BLaER1 treated with 17β-estradiol and CSF1 and Interleukin-3, amounts not matched to agents 10 nM and 100 nM (cell line): ENCODE measurements around the gene DTNBP1.

Source experiments
- H3K27ac ChIP-seq, 11 experiments: shearing (Covaris generic); formaldehyde crosslinking; 2 replicates each; pipeline ENCODE4 v1.8.1; 2022
- H3K27me3 ChIP-seq, 11 experiments: shearing (Covaris generic); formaldehyde crosslinking; 2 replicates each; pipeline ENCODE4 v1.8.1; 2022
- H3K36me3 ChIP-seq, 11 experiments: shearing (Covaris generic); formaldehyde crosslinking; 2 replicates each; pipeline ENCODE4 v1.8.1; 2022
- H3K4me1 ChIP-seq, 10 experiments: shearing (Covaris generic); formaldehyde crosslinking; 2 replicates each; pipeline ENCODE4 v1.8.1; 2022
- H3K4me2 ChIP-seq, 11 experiments: shearing (Covaris generic); formaldehyde crosslinking; 2 replicates each; pipeline ENCODE4 v1.8.1; 2022
- H3K4me3 ChIP-seq, 10 experiments: shearing (Covaris generic); formaldehyde crosslinking; 2 replicates each; pipeline ENCODE4 v1.8.1; 2022
- H3K9ac ChIP-seq, 11 experiments: shearing (Covaris generic); formaldehyde crosslinking; 2 replicates each; pipeline ENCODE4 v1.8.1; 2022
- H3K9me3 ChIP-seq, 11 experiments: shearing (Covaris generic); formaldehyde crosslinking; replicated peaks in 1 of 11; 2 replicates each; pipeline ENCODE4 v1.8.1; 2022
- H4K20me1 ChIP-seq, 11 experiments: shearing (Covaris generic); formaldehyde crosslinking; 2 replicates each; pipeline ENCODE4 v1.8.1; 2022
- Cebpa-rat ChIP-seq, 11 experiments: shearing (Covaris generic); IDR thresholded peaks; 2 replicates each; pipeline ENCODE4 v1.8.1; 2022

Gene DTNBP1

DNA sequence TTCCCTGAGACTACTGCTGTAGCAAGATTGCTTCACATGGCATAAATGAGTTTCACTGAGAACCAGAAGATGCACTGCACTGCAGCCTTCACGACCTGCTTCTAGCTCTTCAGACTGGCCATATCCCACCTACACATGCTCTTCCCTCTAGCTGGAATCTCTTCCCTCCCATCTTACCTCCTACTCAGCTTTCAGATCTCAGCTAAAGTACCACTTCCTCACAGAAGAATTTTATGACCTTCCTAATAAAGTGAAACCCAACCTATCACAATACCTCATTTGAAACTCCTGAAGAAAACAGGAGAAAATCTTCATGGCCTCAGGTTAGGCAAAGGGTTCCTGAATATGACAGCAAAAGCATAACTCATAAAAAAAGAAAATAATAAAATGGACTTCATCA lies 99.9 kb downstream of the DTNBP1 start:
- H3K27me3 ChIP-seq: no peaks in the 10 kb centered on the region
- H3K4me1 ChIP-seq: peaks cover 6 to 68% (median 36%) of the 10 kb centered on the region in 10 experiments; a peak in 19 of 20 replicates
- H3K9me3 ChIP-seq: peaks cover 0 to 20% (median 11%) of the 10 kb centered on the region in 11 experiments; a peak in 10 of 22 replicates
- H3K4me3 ChIP-seq: no peak overlapping the region
- H4K20me1 ChIP-seq: peaks cover 0 to 29% (median 0%) of the 10 kb centered on the region in 11 experiments; a peak in 8 of 22 replicates
- no peak overlapping the region for H3K9ac ChIP-seq
- no peak overlapping the region for H3K27ac ChIP-seq
- no peak for TF ChIP-seq Cebpa-rat (IDR thresholded peaks at IDR 0.05)
- H3K4me2 ChIP-seq: peak overlapping the region in 3 of 11 experiments; percentile 10 to 40 (median 33); a peak in 6 of 22 replicates
- peaks cover 0 to 23% (median 7%) of the 10 kb centered on the region in 11 experiments; a peak in 7 of 22 replicates for H3K36me3 ChIP-seq

DNA sequence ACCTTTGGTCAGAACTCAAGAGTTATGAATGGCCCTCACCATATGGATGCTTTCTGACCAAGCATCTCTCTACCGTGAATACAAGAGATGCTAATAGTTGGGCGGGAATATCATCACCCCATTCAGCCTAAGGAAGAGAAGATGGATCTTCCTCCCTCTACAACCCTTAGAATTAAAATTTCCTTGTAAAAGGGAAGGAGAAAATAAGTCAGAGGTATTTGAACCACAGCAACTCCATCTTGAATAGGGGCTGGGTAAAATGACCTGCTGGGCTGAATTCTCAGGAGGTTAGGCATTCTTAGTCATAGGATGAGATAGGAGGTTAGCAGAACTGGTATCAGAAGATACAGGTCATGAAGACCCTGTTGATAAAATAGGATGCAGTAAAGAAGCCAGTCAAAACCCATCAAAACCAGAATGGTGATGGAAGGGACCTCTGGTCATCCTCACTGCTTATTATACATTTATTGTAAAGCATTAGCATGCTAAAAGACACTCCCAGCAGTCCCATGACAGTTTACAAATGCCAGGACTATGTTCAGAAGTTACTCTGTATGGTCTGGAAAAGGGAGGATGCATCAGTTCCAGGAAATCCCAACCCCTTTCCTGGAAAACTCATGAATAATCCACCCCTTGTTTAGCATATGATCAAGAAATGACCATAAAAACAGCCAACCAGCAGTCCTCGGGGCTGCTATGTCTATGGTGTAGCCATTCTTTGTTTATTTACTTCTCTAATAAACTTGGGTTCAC lies 101.2 kb downstream of the DTNBP1 start:
- Histone ChIP-seq H3K36me3 (peaks cover 0 to 18% (median 5%) of the 10 kb centered on the region in 11 experiments; a peak in 4 of 22 replicates), H3K27me3 (no peaks in the 10 kb centered on the region), H3K4me1 (peaks cover 9 to 78% (median 40%) of the 10 kb centered on the region in 10 experiments; a peak in 19 of 20 replicates), H3K27ac (no peak overlapping the region), H3K9me3 (peaks cover 0 to 7% (median 4%) of the 10 kb centered on the region in 11 experiments; a peak in 6 of 22 replicates), H3K9ac (no peak overlapping the region), H4K20me1 (peaks cover 0 to 29% (median 0%) of the 10 kb centered on the region in 11 experiments; a peak in 8 of 22 replicates), H3K4me3 (no peak overlapping the region), H3K4me2 (peak overlapping the region in 2 of 11 experiments; percentile 37 to 73; a peak in 4 of 22 replicates)
- TF ChIP-seq Cebpa-rat (IDR thresholded peaks at IDR 0.05): no peak

DNA sequence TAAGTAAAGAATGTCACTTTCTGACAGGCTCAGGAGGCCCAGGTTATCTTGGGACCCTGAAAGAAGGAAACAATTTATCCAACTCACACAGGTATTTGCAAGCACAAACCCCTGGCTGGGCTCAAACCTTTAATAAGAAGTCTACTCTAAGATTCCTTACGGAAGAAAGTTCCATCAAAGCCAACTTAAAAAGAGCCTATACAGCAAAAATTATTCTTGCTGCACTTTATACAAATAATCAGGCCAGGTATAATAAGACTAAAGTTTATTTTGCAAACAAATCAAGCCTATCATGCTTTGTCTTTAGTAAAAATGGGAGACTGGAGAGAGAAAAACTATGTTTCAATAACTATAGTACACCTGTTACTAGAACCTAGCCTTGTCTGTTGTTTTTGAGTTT lies 102.1 kb downstream of the DTNBP1 start:
- H3K27me3 ChIP-seq: no peaks in the 10 kb centered on the region
- TF ChIP-seq Cebpa-rat (IDR thresholded peaks at IDR 0.05): no peak
- H3K36me3 ChIP-seq: peaks cover 0 to 18% (median 0%) of the 10 kb centered on the region in 11 experiments; a peak in 4 of 22 replicates
- H3K9ac ChIP-seq: no peak overlapping the region
- H4K20me1 ChIP-seq: peaks cover 0 to 29% (median 0%) of the 10 kb centered on the region in 11 experiments; a peak in 8 of 22 replicates
- H3K4me2 ChIP-seq: peak overlapping the region in 7 of 11 experiments; percentile 21 to 73 (median 59); a peak in 13 of 22 replicates
- H3K27ac ChIP-seq: no peak overlapping the region
- peaks cover 11 to 86% (median 46%) of the 10 kb centered on the region in 10 experiments for H3K4me1 ChIP-seq
- H3K9me3 ChIP-seq: peaks cover 0 to 3% (median 0%) of the 10 kb centered on the region in 11 experiments; a peak in 1 of 22 replicates
- no peak overlapping the region for H3K4me3 ChIP-seq

DNA sequence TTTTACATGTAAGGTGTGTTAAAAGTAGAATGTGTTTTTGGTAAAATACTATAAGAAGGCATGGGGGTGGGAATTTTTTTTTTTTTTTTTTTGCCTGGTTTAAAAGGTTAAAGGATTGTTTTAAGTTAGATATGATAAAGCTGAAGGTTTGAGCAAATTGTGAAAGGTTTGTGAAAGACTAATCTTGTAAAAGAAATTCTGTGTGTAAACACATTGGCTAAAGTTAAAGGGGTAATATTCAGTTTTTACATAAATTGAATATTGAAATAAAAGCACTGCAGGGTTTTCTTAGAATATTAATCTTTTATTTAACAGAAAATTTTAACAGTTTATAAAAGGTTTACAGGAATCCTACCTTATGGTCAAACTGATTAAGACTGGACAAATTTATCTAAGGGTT lies 105.7 kb downstream of the DTNBP1 start:
- Histone ChIP-seq H4K20me1 (peaks cover 0 to 19% (median 0%) of the 10 kb centered on the region in 11 experiments; a peak in 6 of 22 replicates), H3K9me3 (peaks cover 0 to 9% (median 0%) of the 10 kb centered on the region in 11 experiments; a peak in 2 of 22 replicates), H3K4me3 (no peak overlapping the region), H3K4me2 (peak overlapping the region in 7 of 11 experiments; percentile 14 to 88 (median 57); a peak in 9 of 22 replicates), H3K27me3 (no peaks in the 10 kb centered on the region), H3K9ac (no peak overlapping the region; a peak in 1 of 22 replicates), H3K27ac (no peak overlapping the region), H3K36me3 (peaks cover 0 to 13% (median 4%) of the 10 kb centered on the region in 11 experiments; a peak in 5 of 22 replicates), H3K4me1 (peaks cover 21 to 87% (median 55%) of the 10 kb centered on the region in 10 experiments)
- TF ChIP-seq Cebpa-rat (IDR thresholded peaks at IDR 0.05): no peak

DNA sequence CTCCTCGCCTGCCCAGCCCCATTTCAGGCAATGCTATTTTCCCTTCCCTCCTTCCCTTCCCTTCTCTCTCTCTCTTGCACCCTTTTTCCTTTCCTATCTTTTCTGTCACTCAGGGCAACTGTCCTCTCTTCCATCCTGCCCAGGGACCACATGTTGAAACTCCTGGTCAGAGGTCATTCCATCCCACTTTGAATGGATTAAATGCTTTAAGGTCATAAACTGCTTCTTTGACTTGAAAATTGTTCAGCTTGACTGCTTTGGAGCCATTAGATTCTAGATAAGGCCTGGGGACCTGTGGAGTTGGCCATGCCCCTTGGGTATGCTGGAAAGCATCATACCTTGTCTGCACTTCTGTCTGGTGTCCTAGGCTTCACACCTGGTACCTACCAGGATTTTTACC lies 106.1 kb downstream of the DTNBP1 start:
- H3K4me3 ChIP-seq: no peak overlapping the region
- no peak for TF ChIP-seq Cebpa-rat (IDR thresholded peaks at IDR 0.05)
- peaks cover 0 to 9% (median 0%) of the 10 kb centered on the region in 11 experiments; a peak in 2 of 22 replicates for H3K9me3 ChIP-seq
- H3K4me1 ChIP-seq: peaks cover 26 to 88% (median 59%) of the 10 kb centered on the region in 10 experiments
- H4K20me1 ChIP-seq: peaks cover 0 to 14% (median 0%) of the 10 kb centered on the region in 11 experiments; a peak in 8 of 22 replicates
- peak overlapping the region in 1 of 11 experiments; percentile 36; a peak in 1 of 22 replicates for H3K9ac ChIP-seq
- H3K27ac ChIP-seq: peak overlapping the region in 2 of 11 experiments; percentile 41 to 55; a peak in 1 of 22 replicates
- peak overlapping the region in 8 of 11 experiments; percentile 14 to 88 (median 60); a peak in 15 of 22 replicates for H3K4me2 ChIP-seq
- H3K36me3 ChIP-seq: peaks cover 0 to 13% (median 4%) of the 10 kb centered on the region in 11 experiments; a peak in 5 of 22 replicates
- no peaks in the 10 kb centered on the region for H3K27me3 ChIP-seq

DNA sequence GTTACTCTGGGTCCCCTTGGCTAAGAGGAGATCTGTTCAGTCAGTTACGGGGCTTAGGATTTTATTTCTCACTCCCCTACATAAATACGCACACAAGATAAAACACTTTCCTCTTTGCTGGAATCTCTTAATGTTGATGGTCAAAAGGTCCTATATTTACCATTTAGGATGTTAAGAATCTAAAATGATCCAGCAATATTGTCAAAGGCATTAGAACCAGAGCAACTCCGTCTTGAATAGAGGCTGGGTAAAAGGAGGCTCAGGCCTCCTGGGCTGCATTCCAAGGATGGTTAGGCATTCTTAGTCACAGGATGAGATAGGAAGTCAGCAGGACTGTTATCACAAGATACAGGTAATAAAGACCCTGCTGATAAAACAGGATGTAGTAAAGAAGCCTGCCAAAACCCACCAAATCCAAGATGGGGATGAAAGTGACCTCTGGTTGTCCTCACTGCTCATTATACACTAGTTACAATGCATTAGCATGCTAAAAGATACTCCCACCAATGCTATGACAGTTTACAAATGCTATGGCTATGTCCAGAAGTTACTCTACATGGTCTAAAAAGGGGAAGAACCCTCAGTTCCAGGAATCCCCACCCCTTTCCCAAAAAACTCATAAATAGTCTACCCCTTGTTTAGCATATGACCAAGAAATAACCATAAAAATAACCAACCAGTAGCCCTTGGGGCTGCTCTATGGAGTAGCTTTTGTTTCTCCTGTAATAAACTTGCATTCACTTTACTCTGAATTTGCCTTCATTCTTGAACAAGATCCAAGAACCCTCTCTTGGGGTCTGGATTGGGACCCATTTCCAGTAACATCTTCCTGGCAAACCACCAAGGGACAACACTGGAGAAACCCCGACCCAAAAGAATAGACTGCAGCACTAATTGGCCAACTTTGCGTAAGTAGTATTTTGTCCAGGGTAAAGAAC lies 107.5 kb downstream of the DTNBP1 start:
- Histone ChIP-seq H4K20me1 (peaks cover 0 to 17% (median under 1%) of the 10 kb centered on the region in 11 experiments; a peak in 8 of 22 replicates), H3K4me2 (peak overlapping the region in 5 of 11 experiments; percentile 1 to 88 (median 50); a peak in 7 of 22 replicates)
- no peak for TF ChIP-seq Cebpa-rat (IDR thresholded peaks at IDR 0.05)

DNA sequence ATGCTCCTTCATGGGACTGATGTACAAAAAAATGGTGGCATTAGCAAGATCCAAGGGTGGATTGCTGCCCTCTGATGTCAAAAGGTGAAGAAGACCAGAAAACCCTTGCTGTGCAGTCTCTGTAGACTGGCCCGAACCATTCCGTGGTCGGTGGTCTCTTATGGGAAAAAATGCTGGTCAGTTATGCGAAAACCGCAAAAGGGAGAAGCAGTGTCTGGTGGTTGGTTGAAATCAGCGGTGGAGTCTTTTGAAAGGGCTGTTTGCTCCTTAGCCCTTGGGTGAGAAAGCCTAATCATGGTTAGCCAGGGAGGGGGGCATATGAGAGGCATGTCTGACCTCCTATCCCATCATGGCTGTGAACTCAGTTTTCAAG lies 108.1 kb downstream of the DTNBP1 start:
- H3K4me2 ChIP-seq: peak overlapping the region in 5 of 11 experiments; percentile 1 to 96 (median 79); a peak in 5 of 22 replicates
- peaks cover 0 to 9% (median 0%) of the 10 kb centered on the region in 11 experiments; a peak in 2 of 22 replicates for H3K9me3 ChIP-seq
- H3K27me3 ChIP-seq: no peaks in the 10 kb centered on the region
- peaks cover 45 to 88% (median 69%) of the 10 kb centered on the region in 10 experiments for H3K4me1 ChIP-seq
- H3K27ac ChIP-seq: peak overlapping the region in 2 of 11 experiments; percentile 27 to 55; a peak in 3 of 22 replicates
- H3K9ac ChIP-seq: no peak overlapping the region
- H3K4me3 ChIP-seq: no peak overlapping the region
- no peak for TF ChIP-seq Cebpa-rat (IDR thresholded peaks at IDR 0.05)
- peaks cover 0 to 13% (median 4%) of the 10 kb centered on the region in 11 experiments; a peak in 5 of 22 replicates for H3K36me3 ChIP-seq
- H4K20me1 ChIP-seq: peaks cover 0 to 19% (median 4%) of the 10 kb centered on the region in 11 experiments; a peak in 7 of 22 replicates

More for the DNA sequence above, 107.5 kb downstream of the DTNBP1 start:
- Histone ChIP-seq H3K4me3 (no peak overlapping the region), H3K9ac (peak overlapping the region in 1 of 11 experiments; percentile 10; a peak in 1 of 22 replicates), H3K9me3 (peaks cover 0 to 9% (median 0%) of the 10 kb centered on the region in 11 experiments; a peak in 2 of 22 replicates), H3K36me3 (peaks cover 0 to 13% (median 4%) of the 10 kb centered on the region in 11 experiments; a peak in 5 of 22 replicates), H3K4me1 (peaks cover 39 to 88% (median 65%) of the 10 kb centered on the region in 10 experiments), H3K27ac (peak overlapping the region in 3 of 11 experiments; percentile 22 to 55 (median 41); a peak in 4 of 22 replicates), H3K27me3 (no peaks in the 10 kb centered on the region)
